ENCODE data around the gene IP6K2. TPM values are rescaled to one million over a fixed set of nuclear protein-coding genes. Genes with fewer than 3 reads are reported as not detected.

Gene IP6K2
- polyA plus RNA-seq, 5 donors = 204 to 224 (median 221) TPM

GRCh38 chr3:48674505-48674904 is 42.5 kb downstream of the IP6K2 start:
- DNase-seq = no peak

GRCh38 chr3:48672522-48672921 is 44.5 kb downstream of the IP6K2 start:
- DNase-seq = no peak

- DNase-seq = no peak
These were observed 52.1 kb downstream of the IP6K2 start for GRCh38 chr3:48664929-48665328.

GRCh38 chr3:48664313-48664644 is 52.7 kb downstream of the IP6K2 start:
- DNase-seq = no peak

- DNase-seq = peak; percentile 75 to 78
These were observed 53.3 kb downstream of the IP6K2 start for GRCh38 chr3:48663489-48664312.

GRCh38 chr3:48662753-48663488 is 54.1 kb downstream of the IP6K2 start, which contains the start of gene CELSR3:
TSS of gene CELSR3 (minus strand) at chr3:48662886. CDS start at chr3:48662634, 252 bp downstream.
- peak in 1 of 2 donors; percentile 35 for DNase-seq

- no peak for DNase-seq
These were observed 54.8 kb downstream of the IP6K2 start for GRCh38 chr3:48662145-48662752.

GRCh38 chr3:48661501-48662144 is 55.4 kb downstream of the IP6K2 start:
- peak; percentile 68 to 70 for DNase-seq

- no peak for DNase-seq
These were observed 56.1 kb downstream of the IP6K2 start for GRCh38 chr3:48660800-48661400.

GRCh38 chr3:48656841-48657281 is 60.2 kb downstream of the IP6K2 start:
- DNase-seq = no peak

- DNase-seq = peak; percentile 61 to 74
These were observed 60.8 kb downstream of the IP6K2 start for GRCh38 chr3:48656061-48656840.

- DNase-seq = no peak
These were observed 61.4 kb downstream of the IP6K2 start for GRCh38 chr3:48655606-48656005.

- DNase-seq = no peak
These were observed 62.0 kb downstream of the IP6K2 start for GRCh38 chr3:48655063-48655462.

- DNase-seq = no peak
These were observed 63.9 kb downstream of the IP6K2 start for GRCh38 chr3:48652923-48653715.

- DNase-seq = no peak
These were observed 65.2 kb downstream of the IP6K2 start for GRCh38 chr3:48651771-48652170.

GRCh38 chr3:48650723-48651122 is 66.3 kb downstream of the IP6K2 start:
- DNase-seq = no peak

- DNase-seq = no peak
These were observed 68.7 kb downstream of the IP6K2 start for GRCh38 chr3:48648188-48648850.

- DNase-seq = no peak
These were observed 69.3 kb downstream of the IP6K2 start for GRCh38 chr3:48647714-48648113.
